ENCODE data around the gene C19orf53.

Gene C19orf53

DNA sequence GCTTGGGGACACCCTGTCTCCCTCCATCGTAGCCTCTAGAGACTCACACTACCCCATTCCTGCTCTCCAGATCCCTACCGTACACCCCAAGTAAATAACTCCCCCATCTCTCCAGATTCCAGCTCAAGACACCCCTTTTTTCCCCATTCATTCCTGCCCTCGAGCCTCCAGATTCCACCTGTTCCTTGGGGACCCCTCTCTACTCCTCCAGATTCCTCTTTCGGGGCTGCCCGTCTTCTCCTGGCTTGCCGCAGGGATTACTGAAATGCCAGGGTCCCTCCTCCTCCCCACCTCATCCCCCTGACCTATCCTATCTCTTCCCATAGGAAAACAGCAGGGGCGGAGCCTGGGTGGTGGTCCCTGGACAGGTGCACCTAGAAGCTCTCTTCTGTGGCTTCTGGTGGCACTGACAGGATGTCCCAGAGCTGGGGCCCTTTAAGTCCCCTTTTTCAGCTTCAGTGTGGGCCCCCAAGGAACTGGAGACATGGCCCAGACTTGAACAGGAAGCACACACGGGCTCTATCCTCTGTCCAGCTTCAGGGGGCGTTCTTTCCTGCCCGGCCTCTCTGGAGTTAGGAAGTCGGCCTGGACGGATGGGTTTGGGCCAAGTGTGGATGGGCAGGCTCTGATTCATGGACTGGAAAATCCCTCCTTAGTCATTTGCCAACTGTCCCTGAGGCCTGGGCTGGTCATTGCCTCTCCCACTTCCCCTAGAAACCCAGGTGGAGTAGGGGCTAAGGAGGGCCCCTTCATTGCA is 22.2 kb downstream of the C19orf53 start:
- no peak for FAIRE-seq

- FAIRE-seq, result no peak
Observed at GRCh38 chr19:13797058-13797440, 22.8 kb downstream of the C19orf53 start.

DNA sequence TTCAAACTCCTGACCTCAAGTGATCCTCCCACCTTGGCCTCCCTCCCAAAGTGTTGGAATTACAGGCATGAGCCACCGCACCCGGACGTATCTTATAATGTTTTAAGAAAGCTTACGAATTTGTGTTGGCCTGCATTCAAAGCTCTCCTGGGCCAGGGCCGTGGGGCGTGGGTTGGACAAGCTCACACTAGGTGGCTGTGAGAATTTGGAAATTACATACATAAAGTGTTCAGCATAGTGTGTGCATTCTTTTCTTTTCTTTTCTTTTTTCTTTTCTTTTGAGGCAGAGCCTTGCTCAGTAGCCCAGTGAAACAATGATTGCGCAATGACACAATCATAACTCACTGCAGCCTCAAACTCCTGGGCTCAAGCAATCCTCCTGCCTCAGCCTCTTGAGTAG is 23.6 kb downstream of the C19orf53 start:
- no peak for FAIRE-seq

DNA sequence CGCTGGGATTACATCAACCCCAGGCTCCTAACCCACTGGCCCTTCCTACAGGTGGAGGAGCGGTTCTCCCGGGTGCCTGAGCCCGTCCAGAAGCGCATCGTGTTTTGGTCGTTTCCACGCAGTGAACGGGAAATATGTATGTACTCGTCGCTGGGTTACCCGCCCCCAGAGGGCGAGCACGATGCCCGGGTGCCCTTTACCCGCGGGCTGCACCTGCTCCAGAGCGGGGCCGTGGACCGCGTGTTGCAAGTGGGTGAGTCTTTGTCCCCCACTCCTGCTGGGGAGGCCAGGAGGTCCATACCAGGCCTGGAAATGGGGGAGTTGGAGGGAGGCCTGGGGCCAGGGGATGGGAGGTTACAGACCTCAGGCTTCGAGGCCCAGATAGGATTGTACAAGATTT is 25.4 kb downstream of the C19orf53 start:
- no peak for FAIRE-seq

DNA sequence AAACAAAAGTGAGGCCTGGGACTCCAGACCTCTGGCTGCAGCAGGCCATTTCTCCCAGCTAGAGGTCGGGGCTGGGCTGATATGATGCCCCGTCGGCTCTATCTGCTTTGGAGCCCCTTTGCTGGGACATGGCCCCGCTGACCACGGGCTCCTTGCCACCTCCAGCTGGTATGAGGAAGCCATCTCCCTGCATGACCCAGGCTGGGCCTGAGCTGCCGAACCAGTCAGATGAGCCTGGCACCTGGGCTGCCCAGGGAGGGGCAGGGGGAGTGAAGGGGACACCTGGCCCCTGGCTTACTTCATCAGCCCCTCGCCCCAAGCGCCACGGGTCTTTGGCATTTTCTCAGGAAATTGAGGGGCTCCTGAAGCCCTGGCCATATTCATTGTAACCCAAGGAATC is 28.8 kb downstream of the C19orf53 start:
- FAIRE-seq, result no peak

GRCh38 chr19:13804830-13805683 is 30.8 kb downstream of the C19orf53 start:
- no peak for FAIRE-seq

- FAIRE-seq, result no peak
Observed at GRCh38 chr19:13806728-13807127, 32.5 kb downstream of the C19orf53 start.

DNA sequence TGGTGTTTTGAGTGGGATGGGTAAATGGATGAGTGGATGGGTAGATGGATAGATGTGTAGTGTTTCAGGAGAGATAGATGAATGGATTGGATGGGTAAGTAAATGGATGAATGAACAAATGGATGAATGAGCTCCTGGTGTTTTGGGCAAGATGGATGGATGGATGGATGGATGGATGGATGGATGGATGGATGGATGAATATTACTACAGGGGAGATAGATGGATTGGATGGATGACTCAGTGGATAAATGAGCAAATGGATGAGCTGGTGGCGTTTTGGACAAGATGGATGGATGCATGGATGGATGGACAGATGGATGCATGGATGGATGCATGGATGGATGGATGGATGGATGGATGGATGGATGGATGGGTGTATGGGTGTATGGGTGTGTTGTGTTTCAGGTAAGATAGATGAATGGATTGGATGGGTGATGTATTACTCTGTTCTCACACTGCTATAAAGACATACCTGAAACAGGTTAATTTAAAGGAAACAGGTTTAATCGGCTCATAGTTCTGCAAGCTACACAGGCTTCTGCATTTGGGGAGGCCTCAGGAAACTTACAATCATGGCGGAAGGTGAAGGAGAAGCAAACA is 33.3 kb downstream of the C19orf53 start:
- FAIRE-seq, result no peak

DNA sequence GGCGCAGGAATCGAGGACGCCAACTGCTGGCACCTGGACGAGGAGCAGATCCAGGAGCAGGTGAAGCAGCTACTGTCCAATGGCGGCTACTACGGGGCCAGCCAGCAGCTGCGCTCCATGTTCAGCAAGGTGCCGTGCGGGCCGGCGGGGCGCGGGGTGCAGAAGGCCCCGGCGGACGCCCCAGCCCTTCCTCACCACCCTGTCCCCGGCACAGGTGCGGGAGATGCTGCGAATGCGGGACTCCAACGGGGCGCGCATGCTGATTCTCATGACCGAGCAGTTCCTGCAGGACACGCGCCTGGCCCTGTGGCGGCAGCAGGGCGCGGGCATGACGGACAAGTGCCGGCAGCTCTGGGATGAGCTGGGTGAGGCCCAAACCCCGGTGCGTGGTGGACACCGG is 34.6 kb downstream of the C19orf53 start:
- FAIRE-seq, result no peak

- FAIRE-seq, result no peak
Observed at GRCh38 chr19:13812544-13812943, 38.3 kb downstream of the C19orf53 start.

DNA sequence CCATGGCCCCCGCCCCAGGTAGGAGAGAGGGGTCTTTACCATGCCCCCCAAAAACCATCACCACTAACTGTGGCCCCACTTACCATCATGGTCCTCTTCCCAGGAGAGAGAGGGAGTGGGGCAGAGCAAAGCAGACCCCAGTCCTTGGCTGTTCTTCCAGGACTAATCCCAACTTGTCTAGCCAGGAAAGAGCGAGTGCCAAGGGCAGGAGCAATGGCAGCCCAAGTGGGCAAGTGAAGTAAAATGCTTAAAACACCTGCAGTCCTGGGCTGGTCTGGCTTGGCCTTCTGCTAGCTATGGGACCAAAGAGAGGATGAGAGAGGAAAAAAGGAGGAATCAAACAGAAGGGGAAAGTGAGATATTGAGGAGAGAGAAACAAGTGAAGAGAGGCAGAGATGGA is 38.9 kb downstream of the C19orf53 start:
- no peak for FAIRE-seq

- FAIRE-seq, result no peak
Observed at GRCh38 chr19:13814550-13814949, 40.3 kb downstream of the C19orf53 start.

- no peak for FAIRE-seq
Observed at GRCh38 chr19:13817018-13817614, 42.9 kb downstream of the C19orf53 start.

DNA sequence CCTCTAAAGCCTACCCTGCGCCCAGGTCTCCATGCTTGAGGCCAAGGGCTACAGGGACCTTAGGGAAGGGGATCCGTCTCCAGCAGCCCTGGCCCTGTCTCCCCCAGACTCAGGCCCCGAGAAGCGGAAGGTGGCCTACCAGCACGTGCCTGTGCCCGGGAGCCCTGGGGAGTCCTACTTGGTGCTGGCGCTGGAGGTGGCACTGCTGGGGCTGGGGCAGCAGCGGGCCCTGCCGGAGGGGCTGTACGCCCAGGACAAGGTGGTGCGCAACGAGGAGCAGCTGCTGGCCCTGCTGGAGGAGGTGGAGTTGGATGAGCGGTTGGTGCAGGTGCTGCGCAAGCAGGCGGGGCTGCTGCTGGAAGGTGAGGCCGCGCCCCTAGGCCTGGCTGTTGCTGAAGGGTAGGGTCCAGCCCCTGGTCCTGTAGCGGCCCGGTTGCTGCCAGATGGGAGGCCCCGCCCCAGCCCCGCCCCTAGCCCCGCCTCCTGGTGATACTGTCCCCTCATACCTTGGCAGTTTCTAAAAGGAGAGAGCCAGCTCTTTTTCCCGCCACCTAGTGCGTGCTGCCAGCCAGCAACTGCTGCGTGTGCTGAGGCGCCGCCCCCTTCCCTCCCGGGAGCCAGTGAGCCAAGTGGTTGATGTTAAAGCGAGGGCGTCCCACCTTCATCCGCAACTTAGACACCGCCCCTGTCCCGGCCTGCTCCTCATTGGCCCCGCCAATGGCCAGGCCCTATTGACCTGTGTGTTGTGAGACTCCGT is 43.5 kb downstream of the C19orf53 start:
- no peak for FAIRE-seq

- FAIRE-seq, result no peak
Observed at GRCh38 chr19:13819238-13819637, 45.0 kb downstream of the C19orf53 start.

- FAIRE-seq, result no peak
Observed at GRCh38 chr19:13821292-13821691, 47.0 kb downstream of the C19orf53 start.

DNA sequence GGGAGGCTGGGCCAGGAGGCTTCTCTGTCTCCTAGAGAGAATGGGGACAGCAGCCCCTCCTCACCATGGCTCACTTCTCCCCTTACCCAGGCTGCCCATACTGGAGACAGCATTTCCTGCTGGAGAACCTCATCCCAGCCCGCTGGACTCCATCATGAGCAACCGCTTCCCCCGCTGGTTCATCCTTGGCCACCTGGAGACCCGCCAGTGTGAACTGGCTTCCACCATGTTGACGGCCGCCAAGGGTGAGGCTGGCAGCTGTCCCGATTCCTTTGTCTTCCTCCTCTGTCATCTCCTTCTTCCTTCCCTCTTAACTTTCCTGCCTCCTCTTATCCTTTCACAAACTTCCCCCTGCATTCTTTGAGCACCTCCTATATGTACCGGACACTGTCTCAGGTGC is 49.0 kb downstream of the C19orf53 start:
- FAIRE-seq, result no peak

- no peak for FAIRE-seq
Observed at GRCh38 chr19:13823901-13824300, 49.6 kb downstream of the C19orf53 start.

- no peak for FAIRE-seq
Observed at GRCh38 chr19:13824703-13825102, 50.4 kb downstream of the C19orf53 start.

- no peak for FAIRE-seq
Observed at GRCh38 chr19:13825489-13826441, 51.5 kb downstream of the C19orf53 start.

GRCh38 chr19:13826652-13827235 is 52.5 kb downstream of the C19orf53 start:
- FAIRE-seq, result no peak

Measured in G401.6 (cell line).